Kidney tubule cell (primary cell): ENCODE measurements around the gene MRPL43.
A peak's percentile ranks its signal among the peaks of the same experiment; 100 is the strongest.
"Not testable (repeated sequence)": the region's sequence is repeated elsewhere in the genome, so short reads cannot be mapped to it uniquely, and the experiment has no call there.

ENCODE experiments used
- DNase-seq: peaks from one replicate; pipeline ENCODE4 v3.0.0-alpha.2; 2018; ENCODE audit warnings: low spot score

Gene MRPL43

DNA sequence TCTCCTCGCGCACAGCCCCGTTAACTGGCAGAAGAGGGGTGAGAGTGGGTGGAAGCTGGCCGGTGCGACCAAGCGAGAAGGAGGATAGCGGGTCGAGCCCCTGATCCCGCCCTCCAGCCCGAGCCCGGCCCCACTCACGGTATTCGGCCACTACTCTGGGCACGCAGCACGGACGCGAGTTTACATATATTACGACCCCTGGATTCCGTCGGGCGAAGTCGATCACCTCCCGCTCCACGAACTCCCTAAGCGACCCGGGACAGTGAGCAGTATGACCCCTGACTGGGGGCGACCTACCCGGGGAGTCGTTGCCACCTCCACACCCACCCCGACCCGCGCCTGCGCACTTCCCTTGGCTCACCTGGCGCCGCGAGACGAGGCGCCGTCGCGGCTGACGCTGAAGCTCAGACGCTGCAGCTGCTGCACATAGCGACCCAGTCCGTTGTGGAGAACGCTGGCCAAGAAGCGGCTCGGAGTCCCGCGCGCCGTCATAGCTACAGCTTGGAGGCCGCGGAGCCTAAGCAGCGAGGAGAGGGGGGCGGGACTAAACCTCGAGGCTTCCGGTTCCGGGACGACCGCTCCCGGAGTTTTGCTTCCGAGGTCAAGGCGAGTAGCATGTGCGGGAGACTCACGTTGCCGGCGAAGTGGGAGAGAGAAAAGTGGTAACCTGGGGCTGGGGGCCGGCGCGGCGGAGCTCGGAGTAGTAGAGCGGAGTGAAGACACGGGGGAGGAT lies at the start of gene MRPL43, which contains the start of gene TWNK:
Gene MRPL43 (minus strand): TSS at position 546 of the 733 bp plus-strand sequence. CDS start 54 bp downstream, at position 492.
Gene TWNK (plus strand): TSS at position 592 of the 733 bp plus-strand sequence. CDS start 668 bp downstream, outside the sequence.
- DNase-seq = peak; percentile 77

DNA sequence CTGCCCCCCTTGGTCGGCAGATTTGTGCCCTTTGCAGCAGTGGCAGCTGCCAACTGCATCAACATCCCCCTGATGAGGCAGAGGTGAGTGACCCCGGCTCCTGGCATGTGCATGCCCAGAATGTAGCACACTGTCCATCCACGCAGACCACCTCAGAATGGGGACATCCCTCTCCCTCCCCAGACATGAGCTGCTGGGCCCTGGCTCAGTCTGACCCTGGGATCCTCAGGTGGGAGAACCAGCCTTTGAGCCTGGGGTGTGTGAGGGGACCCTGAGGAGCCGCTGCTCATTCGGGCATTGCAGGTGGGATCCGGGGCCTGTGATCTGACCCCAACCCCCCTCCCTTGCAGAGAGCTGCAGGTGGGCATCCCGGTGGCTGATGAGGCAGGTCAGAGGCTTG lies 49.4 kb upstream of the MRPL43 start:
- no peak for DNase-seq

DNA sequence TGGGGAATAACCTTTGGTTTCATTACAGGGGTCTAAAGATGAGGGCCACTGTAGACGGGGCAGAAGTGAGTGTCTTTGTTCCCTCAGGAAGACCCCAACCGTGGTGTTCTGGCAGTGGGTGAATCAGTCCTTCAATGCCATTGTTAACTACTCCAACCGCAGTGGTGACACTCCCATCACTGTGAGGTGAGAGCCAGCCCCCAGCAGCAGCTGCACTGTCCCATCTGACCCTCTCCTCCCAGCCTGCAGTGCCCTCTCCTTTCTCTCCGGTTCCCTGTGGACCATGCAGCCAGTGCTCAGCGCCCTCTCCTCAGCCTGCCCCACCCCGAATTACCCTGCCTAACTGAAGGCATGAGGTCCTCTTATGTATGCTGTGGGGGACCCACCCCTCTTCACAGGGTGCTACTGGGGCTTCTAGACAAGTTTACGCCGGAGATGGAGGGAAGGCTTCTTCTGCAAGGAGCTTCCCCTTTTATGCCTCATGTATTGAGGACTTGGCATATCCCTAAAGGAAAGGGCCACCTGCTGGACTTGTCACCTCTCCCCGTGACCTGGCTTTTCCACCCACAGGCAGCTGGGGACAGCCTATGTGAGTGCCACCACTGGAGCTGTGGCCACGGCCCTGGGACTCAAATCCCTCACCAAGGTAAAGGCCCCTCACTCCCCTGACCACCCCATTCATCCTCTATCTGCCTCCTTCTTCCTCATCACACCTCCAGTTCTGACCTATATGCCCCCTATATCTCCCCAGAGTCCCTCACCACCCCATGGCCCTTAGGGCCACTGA lies 48.8 kb upstream of the MRPL43 start:
- DNase-seq = no peak

DNA sequence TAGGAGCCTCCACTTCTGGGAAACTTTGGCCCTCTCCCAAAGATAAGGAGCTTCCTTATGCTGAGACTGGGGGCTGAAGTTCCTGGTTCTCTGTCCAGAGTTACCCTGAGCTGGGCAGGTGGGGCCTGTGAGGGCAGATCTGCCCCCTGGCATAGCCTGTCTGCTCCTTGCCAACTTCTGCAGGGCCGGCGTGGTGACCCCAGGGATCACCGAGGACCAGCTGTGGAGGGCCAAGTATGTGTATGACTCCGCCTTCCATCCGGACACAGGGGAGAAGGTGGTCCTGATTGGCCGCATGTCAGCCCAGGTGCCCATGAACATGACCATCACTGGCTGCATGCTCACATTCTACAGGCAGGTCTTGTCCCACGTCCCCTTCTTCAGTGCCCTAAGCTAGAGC lies 48.0 kb upstream of the MRPL43 start:
- DNase-seq = no peak

DNA sequence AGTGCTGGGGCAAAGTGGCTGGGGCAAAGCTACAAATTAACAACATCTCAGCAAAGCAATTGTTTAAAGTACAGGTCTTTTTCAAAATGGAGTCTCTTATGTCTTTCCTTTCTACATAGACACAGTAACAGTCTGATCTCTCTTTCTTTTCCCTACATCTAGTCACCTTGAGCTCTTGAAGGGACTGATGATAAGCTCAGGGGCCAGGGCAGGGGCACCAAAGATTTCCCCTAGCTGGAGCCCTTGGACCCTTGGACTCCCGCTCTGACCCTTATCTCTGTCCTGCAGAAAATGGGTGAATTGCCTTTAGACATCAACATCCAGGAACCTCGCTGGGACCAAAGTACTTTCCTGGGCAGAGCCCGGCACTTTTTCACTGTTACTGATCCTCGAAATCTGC lies 47.1 kb upstream of the MRPL43 start:
- DNase-seq = not testable (repeated sequence)

DNA sequence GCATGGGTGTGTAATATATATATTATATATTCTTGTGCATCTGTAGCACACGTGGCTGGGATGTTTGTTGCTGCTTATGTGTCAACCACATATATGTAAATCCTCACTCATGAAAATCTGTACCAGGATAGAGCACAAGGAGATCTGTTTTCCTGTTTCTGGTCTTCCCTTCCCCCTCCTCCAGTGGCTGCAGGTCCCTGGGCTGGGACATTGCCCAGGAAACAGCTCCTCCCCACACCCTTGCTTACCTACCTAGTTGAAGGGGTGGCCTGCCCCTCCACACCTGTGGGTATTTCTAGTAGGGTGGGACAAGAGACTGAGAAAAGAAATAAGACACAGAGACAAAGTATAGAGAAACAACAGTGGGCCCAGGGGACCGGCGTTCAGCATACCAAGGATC lies 46.0 kb upstream of the MRPL43 start:
- no peak for DNase-seq

DNA sequence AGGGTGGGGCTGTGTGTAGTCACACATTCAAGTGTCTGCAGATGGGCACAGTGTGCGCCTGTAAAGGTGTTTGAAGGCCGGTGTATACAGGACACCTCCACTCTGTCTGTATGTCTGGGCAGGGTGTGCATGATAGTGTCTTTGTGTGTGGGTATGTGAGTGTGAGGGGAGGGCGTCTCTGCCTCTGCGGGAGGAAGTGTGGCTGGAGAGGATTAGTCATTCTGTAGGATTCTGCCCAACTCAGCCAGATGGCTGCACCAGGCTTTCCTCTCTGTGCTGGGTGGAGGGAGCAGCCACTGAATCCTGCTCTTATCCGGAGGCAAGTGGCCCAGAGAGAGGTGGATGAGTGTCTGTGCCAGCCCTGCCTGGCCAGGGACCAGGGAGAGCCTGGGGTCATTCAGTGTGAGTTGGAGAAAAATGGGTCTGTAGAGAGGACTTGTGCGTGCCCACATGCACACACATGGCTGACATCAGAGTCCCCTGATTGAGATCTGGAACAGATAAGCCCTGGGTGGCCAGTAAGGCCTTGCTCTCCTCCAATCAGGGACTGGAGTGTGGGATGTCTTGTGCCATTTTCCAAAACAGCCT lies 45.4 kb upstream of the MRPL43 start:
- DNase-seq = peak; percentile 87

DNA sequence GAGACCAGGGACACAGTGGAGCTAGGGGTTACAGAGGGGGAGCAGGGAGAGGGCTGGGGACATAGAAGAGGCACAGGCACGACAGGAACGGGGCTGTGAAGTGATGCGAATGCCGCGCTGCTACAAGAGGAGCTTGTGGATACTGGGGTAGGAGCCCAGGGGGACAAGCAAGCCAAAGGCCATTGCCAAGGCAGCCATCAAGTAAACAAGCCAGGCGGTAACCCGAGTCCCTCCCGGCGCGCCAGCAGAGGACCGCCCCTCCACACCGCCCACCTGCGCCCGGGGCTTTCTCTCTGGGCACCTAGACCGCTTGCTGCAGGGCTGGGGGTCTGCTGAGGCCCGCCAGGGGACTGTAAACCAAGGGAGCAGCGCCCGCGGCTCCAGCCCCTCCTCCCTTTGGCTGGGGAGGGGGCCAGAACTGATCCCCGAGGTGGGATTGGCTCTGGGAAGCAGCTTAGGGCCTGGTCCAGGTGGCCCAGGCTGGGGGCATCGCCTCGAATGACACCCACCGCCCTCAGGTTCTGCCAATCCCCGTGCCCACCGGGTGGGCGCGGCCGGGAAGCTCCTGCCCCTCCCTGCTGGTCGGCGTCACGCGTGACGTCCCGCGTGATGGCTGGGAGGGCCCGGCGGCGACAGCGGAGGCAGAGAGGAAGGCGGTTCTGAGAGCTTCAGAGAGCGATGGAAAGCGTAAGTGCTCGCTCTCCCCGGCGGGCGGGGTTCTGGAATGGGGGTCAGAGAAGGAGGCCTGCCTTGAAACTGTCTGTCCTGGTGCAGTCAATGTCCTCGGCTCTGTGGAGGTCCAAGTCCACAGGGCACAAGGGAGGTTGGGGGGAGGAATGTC lies 44.7 kb upstream of the MRPL43 start:
- DNase-seq = peak; percentile 69

DNA sequence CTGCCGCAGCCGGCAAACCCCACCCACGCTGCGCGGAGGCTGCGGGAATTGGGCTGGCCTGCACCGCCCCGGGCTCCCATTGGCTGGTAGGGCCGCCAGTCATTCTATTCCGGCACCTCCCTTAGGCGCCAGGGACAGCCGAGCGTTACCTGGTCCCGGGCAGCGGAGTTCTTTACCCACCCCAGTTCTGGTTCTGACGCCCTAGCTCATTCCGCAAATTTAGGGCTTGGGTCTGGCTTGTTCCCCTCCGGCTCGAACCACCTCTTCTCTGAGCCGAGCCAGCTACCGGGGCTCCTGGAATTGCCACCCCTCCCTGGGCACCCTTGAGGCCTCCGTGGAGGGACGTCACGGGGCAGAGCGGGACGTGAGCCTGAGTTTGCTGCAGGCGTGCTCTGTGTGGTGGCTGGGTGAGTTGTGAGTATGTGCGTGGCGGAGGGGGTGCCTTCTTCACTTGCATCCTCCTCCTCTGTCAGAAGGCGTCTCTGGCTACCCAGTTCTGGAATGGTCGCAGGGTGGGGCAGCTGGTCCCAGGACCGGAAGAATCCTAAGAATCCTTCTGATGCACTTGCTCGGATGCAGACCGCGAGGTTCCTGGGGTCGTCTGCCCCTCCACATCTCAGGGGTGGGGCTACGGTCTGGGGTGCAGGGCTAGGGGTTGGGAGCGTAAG lies 44.0 kb upstream of the MRPL43 start, which contains the start of the genes PDZD7 and SFXN3:
Gene PDZD7 (minus strand): TSS at position 2 of the 668 bp plus-strand sequence. CDS start 910 bp downstream, outside the sequence.
Gene SFXN3 (plus strand): TSS at position 107 of the 668 bp plus-strand sequence. CDS start 3,461 bp downstream, outside the sequence.
- DNase-seq = peak; percentile 94

DNA sequence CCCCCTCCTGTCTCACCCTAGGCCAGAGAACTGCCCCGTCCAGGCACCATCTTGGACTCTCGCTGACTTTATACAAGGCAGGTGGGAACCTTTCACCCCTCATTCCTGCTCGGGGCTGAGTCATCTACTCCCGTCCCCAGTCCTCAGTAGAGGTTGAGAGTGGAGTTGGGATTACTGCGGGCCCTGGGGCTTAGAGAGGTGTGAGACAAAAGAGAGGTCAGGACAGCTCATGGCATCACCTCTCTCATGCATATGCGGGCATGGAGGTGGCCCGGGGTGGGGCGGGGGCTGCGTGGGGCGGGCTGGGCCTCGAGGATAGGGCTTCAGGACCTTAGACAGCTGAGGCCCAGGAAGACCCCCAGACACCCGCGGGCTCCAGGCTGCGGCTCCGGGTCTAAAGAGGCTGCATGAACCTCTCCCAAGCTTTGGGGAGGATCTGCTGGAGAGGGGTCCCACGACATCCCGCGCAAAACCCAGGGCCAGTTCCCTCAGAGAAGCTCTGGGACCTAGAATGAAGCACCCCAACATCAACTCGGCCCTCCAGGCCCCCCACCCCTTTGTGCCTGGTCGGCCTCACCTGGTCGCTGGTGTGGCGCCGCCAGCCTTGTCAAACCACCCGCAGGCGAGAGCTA lies 43.3 kb upstream of the MRPL43 start:
- peak; percentile 54 for DNase-seq

DNA sequence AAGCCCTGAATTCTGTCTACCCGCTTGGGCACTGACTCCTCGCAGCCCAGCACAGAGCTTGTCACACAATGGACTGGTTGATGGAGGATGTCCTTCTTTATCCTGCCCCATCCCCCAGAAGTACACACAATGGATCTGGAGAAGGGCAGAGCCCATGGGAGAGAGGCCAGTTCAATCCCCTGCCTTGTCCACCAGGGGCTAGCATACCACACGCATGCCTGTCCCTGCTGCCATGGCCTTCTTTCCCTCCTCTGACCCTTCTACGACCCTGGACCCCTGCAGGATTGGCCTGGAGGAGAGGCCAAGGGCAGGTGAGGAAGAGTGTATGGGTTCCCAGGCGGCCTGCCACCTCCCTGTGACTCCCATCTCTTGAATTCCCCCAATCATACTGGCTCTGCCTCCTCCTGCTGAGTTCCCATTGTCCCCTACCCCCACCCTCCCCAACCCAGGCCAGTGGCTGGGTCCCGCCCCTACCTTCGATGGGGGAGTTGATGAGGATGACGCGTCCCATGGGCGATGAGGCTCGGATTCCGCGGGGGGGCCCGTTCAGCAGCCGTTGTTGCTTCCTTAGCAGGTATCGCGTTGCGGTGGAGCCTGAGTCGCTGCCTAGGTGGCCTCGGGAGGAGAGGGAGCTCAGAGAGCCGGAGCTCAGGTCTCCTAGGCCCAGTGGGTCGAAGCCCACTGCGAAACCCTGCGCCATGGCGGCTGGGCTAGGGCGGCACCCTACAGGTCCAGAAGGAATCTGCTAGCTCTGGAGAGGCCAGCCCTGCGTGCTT lies 42.4 kb upstream of the MRPL43 start:
- peak; percentile 31 for DNase-seq

DNA sequence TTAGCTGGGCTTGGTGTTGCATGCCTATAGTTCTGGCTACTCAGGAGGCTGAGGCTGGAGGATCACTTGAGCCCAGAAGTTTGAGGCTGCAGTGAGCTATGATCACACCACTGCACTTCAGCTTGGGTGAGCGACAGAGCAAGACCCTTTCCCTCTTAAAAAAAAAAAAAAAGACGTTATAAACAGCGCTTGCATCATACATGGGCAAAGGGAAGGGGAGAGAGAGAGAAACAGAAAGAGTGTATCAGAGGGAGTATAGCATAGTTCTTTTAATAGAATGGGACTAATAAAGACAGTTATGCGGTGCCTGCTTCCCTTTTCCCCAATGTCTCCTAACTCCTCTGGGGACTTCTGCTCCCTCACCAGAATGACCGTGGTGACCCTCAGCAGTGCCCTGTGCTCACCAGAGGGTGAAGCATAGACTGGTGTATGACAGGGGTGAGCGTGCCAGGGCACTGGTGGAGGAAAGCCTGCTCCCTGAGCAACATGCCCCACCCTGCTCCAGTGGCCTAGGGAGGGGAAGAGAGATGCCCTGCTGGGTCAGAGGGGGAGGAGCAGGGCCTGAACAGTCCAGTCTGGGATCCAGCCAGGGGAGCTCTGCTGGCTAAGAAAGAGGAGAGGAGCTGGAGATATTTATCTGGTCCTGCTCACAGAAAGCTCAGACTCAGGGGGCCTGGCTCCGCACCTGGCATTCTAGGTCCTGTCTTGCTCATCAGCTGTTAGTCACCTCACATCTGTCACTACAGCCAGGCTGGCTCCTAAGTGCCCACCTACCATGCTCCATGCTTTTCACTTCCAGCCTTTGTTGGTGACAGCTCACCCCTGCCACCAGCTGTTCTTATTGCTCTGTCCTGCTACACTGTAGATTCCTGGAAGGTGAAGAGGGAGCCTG lies 41.4 kb upstream of the MRPL43 start:
- DNase-seq = peak; percentile 29

DNA sequence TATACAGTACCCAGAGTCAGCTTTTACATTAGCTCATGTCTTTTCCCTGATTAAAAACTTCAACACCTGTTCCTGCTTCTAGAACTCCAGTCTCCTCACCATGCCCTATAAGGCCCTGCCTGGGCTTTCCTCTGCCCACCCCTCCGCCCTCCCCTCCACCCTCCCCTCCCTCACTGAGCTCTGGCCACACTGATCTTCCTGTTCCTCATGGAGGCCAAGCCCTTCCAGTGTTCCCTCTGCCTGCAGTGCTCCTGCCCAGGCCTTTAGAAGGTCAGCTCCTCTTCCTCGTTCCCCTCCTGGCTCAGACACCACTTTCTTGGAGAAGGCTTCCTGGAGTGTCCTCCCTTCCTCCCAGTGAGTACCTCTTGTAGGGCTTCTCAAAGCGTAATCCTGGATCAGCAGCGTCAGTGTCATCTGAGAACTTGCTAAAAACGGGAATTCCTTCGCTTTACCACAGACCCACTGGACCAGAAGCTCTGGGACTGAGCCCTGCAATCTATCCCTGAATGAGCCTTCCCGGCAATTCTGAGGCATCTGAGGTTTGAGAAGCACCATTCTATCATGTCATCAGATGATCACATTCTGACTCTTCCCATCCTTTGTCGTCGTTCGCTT lies 39.9 kb upstream of the MRPL43 start:
- DNase-seq = no peak

DNA sequence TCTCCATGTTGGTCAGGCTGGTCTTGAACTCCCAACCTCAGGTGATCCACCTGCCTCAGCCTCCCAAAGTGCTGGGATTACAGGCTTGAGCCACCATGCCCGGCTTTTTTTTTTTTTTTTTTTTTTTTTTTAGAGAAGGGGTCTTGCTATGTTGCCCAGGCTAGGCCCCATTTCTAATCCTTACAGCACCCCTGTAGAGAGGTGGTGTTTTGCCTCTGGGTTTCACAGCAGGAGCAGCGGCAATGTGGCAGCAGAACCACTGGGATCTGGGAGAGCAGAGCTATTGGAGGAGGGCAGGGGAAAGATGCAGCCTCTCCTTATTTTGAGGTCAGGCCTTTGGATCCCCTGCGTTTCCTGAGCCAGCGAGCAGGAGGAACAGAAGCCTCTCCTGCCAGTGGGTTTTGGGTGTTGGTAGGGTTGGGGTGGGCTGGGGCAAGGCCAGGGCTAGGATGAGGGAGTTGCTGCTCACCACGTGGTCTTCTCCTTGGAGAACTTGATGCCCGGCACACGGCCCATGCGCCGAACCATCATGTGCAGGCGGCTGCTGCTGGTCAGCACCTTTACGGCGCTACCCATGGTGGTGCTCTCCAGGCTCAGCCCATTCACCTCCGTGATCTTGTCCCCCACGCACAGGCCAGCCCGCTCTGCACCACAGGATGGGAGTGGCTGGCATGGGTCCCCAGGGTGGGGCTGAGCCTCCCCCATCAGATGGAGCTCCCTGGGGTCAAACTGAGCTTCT lies 35.8 kb upstream of the MRPL43 start:
- DNase-seq = no peak

DNA sequence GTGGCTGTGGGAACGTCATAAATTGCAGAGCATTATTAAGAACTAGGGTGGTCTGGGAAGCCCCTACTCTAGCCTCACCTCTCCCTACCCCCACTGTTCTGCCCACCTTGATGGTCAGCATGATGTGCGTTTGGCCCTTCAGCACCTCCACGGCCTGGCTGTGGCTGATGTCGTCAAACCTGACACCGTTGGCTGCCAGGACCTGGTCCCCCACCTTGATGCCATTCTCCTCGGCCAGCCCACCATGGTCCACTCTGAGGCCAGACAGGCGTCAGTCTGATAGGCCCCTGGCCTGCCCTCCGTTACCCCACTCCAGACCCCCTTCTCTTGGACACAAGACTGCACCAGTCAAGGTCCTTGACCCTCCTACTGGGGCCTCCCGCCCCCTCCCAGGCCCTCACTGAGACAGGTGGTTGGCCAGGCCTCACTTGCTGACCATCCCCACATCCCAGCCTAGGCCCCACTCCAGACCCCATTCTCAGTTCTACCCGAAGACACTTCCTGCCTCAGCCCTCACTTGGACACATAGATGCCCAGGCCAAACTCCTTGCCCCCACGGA lies 34.5 kb upstream of the MRPL43 start:
- DNase-seq = no peak

DNA sequence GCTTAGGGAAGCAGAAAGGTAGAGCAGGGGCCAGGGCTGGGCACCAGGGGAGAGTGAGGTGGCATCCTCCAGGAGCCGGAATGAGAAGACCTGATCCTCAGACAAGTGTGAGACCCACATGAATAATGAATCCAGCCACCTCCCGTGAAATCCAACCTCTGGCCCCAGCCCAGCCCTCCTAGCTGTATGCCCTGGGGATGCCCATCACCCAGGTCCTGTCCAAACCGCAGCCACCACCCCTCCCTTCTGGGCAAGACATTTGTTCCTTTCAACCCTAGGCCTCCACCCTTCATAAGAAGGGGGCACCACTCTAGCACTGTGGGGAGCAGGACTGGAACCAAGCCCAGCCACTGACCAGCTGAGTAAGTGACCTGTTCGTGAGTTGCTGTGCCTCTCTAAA lies 33.9 kb upstream of the MRPL43 start:
- DNase-seq = no peak

DNA sequence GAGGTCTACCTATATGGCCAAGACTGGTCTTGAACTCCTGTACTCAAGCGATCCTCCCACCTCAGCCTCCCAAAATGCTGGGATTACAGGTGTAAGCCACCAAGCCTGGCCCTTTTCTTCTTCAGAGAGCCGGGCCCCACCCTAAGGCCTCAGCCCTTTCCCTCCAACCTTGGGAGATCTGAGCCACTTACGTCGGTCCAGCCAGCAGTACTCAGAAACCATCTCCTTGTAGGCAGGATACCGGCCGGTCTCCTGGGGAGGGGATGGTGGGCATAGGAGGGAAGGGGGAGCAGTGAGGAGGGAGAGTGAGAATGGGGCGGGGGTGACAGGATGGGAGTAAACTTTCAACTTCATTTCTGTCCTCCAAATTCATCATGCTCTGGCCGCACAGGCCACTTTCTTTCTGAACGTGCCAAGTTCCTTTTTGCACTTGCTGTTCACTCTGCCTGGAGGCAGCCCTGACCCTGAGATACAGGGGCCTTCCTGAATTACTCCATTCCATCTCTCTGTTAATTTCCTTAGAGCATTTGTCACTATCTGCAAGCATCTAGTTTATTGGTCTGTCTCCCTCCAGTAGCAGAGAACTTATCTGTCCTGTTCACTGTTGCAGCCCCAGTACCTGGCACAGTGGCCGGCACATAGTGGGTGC lies 33.3 kb upstream of the MRPL43 start:
- DNase-seq = no peak
